B cell (primary cell): Measurements from ENCODE around the gene HMG20A.

Source experiments
- CTCF ChIP-seq: fragments of 200-600 bp; IDR thresholded peaks from one replicate; pipeline ENCODE4 v1.8.0; 2022; ENCODE audit warnings: antibody characterized with exemption, mild to moderate bottlenecking
- EZH2 ChIP-seq: IDR thresholded peaks from 2 replicates; pipeline ENCODE4 v1.6.1; 2012; ENCODE audit warnings: borderline replicate concordance, low read depth, mild to moderate bottlenecking, moderate library complexity, low read length; ENCODE audit not compliant: insufficient read depth, poor library complexity, severe bottlenecking

- TF ChIP-seq CTCF: no peak
- no peak for TF ChIP-seq EZH2
Observed at GRCh38 chr15:77516076-77516475, 95.4 kb downstream of the HMG20A start.
